Stimulated activated CD4-positive, alpha-beta T cell treated with anti-CD3 and anti-CD28 coated beads, Interleukin-15, amount 100 ng/mL, for 1 hour (primary cell): ENCODE data around the gene SOD2.
"Not testable (repeated sequence)": the region's sequence is repeated elsewhere in the genome, so short reads cannot be mapped to it uniquely, and the experiment has no call there.

ENCODE experiments used
- DNase-seq, 2 donors: peaks; one replicate each; pipeline ENCODE4 v3.0.0-alpha.2; 2020; ENCODE audit warnings: low read depth in 1 of 2, low spot score in 1 of 2

Gene SOD2

GRCh38 chr6:159693128-159693893, at the start of gene SOD2:
TSS of gene SOD2 (minus strand) at chr6:159693241. CDS start at chr6:159693167, 74 bp downstream.
- DNase-seq = peak; percentile 74

- DNase-seq = no peak
These were observed 49.1 kb upstream of the SOD2 start for GRCh38 chr6:159742165-159742564.

DNA sequence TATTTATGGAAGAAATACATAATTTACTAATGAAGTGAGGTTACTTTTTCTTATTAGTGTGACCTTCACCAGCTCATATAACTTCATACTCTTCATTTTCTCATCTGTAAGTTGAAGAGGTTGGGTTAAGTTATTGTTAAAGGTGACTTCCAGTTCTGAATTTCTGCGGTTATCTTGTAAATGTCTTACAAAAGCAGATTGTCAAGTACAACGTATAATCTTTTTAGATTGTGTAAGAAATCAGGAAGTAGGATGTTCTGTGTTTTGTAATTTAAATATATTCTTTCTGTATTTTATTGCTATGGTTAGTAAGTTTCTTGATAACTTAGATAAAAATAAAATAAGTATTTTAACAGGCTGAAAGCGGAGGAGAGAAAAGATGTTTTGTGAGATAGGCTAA, 46.3 kb upstream of the SOD2 start:
- DNase-seq = no peak

DNA sequence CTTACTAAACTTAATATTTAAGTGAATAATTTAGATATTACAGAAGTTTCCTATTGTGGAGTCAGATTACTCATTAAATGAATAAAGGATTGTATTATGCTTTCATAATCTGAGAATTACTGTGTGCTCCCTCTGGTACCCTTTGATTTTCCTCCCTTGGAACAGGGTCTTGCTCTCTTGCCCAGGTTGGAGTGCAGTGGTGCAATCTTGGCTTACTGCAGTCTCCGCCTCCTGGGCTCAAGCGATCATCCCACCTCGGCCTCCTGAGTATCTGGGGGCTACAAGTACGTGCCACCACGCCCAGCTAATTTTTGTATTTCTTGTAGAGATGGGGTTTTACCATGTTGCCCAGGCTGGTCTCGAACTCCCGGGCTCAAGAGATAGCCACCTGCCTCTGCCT, 43.9 kb upstream of the SOD2 start:
- no peak for DNase-seq

GRCh38 chr6:159733395-159733794, 40.4 kb upstream of the SOD2 start:
- not testable (repeated sequence) for DNase-seq

DNA sequence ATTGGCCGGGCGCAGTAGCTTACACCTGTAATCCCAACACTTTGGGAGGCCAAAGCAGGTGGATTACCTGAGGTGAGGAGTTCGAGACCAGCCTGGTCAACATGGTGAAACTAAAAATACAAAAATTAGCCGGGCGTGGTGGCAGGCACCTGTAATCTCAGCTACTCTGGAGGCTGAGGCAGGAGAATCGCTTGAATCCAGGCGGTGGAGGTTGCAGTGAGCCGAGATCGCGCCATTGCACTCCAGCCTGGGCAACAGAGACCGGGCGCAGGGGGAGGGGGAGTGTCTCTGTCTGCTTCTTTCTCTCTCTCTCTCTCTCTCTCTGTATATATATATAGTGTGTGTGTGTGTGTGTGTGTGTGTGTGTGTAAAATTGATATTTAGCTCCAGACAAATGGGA, 39.5 kb upstream of the SOD2 start:
- DNase-seq = not testable (repeated sequence)

- no peak for DNase-seq
These were observed 37.3 kb upstream of the SOD2 start for GRCh38 chr6:159730332-159730676.

GRCh38 chr6:159729598-159730331, 36.7 kb upstream of the SOD2 start:
- DNase-seq = no peak

GRCh38 chr6:159728531-159728964, 35.5 kb upstream of the SOD2 start:
- no peak for DNase-seq

DNA sequence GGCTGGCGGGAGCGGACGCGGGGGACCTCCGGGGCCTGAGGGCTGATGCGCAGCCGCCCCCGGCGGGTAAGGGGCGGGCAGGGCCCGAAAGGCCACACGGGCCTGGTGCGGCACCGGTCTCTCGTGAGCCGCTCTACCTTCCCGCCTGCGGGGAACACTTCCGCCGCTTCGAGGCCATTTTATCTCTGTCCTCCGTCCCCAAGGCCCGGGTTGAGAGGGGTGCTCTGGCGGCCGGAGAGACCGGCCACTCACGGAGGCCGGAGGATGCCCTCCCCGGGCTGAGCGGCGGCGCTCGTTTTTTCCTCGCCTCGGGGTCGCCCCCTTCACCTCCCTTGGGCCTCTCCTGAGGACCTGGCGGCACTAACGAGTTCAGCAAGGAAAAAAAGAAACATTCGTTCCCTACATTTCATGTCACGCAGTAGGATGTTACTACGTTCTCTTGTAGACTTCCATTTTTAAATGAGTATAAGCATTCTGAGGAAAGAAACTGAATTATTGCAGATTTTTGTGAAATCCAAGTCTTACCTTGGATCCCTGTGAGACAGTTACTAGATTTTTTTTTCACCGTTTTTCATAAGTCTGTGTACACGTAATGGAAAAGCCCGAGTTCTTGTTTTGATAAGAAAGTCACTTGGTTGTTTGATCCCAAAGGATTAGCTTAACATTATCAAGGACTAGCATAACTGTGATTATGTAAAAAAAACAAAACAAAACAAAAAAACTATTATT, 34.8 kb upstream of the SOD2 start:
- no peak for DNase-seq

DNA sequence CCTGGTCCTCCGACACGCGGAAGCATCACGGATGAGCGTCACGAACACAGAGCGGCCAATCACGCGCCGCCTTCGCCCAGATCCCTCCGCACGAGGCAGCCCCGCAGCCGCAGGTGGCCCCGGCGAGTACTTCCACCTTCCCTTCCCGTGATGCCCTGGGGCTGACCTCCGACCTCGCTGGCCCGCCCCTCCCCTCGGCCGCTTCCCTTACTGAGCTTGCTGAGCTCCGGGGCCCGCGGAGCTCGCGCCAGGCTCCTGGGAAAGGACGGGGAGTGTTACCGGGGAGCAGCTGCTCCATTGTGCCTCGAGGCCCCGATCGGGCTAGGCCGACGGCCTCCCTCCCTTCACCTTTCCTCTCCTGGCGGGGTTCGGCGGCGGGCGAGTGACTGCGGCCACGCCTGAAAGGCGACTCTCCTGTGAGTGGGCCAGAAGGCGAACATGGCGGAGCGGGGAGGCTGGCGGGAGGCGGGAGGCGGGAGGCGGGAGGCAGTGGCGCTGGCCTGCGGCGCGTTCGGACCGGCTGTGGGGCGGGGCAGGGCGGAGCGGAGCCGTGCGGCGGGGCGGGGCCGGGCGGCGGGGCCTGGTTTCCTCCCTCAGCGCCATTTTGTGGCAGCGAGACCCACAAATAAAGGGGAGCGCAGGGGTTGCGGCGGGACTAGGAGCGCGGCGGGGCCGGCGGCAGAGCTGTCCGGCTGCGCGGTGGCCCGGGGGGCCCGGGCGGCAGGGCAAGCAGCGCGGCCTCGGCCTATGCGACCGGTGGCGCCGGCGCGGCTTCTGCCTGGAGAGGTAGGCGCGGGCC, 34.1 kb upstream of the SOD2 start, which contains the start of gene WTAP:
TSS of gene WTAP (plus strand) at position 589 of the 799 bp plus-strand sequence. CDS start 8,760 bp downstream, outside the sequence.
- DNase-seq = peak; percentile 94 to 95

DNA sequence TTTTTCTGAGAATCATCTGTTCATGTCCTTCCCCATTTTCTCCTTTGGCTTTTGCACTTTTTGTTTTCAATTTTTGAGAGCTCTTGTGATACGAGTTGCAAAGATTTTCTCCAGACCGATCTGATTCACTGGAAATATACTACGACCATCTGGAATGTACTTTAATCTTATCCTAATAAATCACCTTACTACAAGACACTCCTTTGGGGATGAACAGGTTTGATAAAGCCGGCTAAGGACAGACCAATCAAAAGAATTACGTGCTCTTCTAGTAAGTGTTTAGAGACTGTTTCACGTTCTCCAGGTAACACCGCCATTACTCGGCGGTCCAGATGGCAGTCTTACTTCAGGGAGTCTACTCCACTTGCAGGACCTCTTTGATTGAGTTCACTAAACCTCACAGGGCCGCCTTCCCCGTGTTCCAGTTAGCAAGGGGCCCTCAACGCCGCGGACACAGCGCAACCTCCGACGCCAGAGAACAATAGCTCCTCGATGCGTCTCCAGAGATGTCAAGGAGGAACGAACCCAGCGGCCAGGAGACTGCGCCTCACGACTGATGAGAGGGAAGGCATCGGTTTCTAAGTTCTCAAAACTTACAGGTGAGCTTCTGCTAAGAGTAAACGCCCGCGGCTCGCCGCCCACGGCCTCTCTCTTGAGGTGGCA, 33.3 kb upstream of the SOD2 start:
- no peak for DNase-seq

- DNase-seq = not testable (repeated sequence)
These were observed 32.2 kb upstream of the SOD2 start for GRCh38 chr6:159725208-159725607.

- DNase-seq = no peak
These were observed 31.7 kb upstream of the SOD2 start for GRCh38 chr6:159724778-159725177.

GRCh38 chr6:159723259-159723658, 30.2 kb upstream of the SOD2 start:
- no peak for DNase-seq

DNA sequence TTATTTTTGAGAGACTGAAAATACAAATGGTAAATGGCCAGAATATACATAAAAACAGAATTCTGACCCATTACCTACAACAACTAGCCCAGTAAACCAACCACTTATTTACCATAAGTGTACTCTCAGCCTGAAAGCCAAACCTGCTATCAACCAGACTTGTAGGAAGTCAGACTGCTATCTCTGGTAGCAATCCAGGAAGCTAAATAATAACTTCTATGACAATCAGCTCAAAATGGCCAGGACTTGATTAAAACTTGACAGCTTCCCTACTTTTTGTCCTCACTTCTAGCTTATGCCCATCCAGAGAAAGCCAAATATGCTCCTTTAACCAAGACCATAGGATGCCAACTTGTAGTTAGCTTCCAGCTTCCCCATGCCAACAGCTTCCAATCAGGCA, 29.6 kb upstream of the SOD2 start:
- no peak for DNase-seq

GRCh38 chr6:159721981-159722380, 28.9 kb upstream of the SOD2 start:
- DNase-seq = not testable (repeated sequence)

DNA sequence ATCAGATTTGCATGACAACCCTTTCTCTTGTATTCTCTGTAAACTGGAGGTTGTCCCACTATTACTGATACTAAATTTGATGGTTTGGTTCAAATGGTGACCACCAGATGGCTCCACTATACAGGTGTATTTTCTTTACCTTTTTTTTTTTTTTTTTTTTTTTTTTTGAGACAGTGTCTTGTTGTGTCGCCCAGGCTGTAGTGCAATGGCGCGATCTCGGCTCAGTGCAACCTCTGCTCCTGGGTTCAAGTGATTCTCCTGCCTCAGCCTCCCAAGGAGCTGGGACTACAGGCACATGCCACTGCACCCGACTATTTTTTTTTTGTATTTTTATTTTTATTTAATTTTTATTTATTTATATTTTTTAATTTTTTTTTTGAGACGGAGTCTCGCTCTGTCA, 27.7 kb upstream of the SOD2 start:
- DNase-seq = no peak

DNA sequence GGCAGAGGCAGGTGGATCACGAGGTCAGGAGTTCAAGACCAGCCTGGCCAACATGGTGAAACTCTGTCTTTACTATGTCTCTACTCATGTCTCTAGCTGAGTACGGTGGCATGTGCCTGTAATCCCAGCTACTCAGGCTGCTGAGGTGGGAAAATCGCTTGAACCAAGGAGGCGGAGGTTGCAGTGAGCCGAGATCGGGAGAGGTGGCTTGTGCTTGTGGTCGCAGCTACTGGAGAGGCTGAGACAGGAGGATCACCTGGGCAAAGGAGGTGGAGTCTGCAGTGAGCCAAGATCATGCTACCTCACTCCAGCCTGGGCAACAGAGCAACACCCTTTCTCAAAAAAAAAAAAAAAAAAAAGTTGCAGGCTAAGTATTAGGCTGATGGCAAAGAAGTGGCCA, 26.2 kb upstream of the SOD2 start:
- no peak for DNase-seq

DNA sequence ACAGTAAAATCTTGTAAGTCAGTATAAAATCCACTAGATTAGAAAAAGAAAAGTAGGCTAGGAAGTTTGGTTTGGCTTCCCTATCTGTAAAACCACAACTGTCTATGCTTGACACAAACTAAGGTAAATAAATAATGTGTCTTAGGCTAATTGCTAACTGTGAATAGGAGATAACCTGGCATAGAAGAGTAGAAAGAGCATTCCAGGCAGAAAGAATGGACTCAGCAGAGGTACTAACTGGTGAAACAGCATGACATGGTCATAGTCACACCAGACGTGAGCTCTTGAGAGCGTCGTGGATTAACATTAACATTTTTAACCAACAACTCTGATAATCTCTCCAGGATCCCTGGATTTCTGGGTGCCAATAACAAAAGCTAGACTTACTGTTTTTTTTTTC, 25.6 kb upstream of the SOD2 start:
- no peak for DNase-seq
